Activated CD8-positive, alpha-beta memory T cell treated with anti-CD3 and anti-CD28 coated beads, Interleukin-2, amount 50 U/mL, for 1 hour (primary cell): ENCODE measurements around the gene DEAF1.

Experiments
- DNase-seq: peaks from one replicate; pipeline ENCODE4 v3.0.0-alpha.2; 2020; ENCODE audit errors: extremely low read depth

The DEAF1 gene

GRCh38 chr11:623999-624704 lies 70.9 kb downstream of the DEAF1 start:
- no peak for DNase-seq

GRCh38 chr11:623349-623869 lies 71.6 kb downstream of the DEAF1 start:
- no peak for DNase-seq

GRCh38 chr11:621838-622237 lies 73.2 kb downstream of the DEAF1 start:
- no peak for DNase-seq

GRCh38 chr11:620935-621814 lies 73.8 kb downstream of the DEAF1 start:
- DNase-seq = no peak

- DNase-seq = no peak
Measured at GRCh38 chr11:620201-620600, 74.8 kb downstream of the DEAF1 start.

GRCh38 chr11:619628-620050 lies 75.4 kb downstream of the DEAF1 start:
- DNase-seq = no peak

- no peak for DNase-seq
Measured at GRCh38 chr11:618856-619627, 76.0 kb downstream of the DEAF1 start.

GRCh38 chr11:617912-618682 lies 76.9 kb downstream of the DEAF1 start:
- no peak for DNase-seq

- no peak for DNase-seq
Measured at GRCh38 chr11:617199-617911, 77.7 kb downstream of the DEAF1 start.

GRCh38 chr11:616320-617198 lies 78.5 kb downstream of the DEAF1 start:
- no peak for DNase-seq

GRCh38 chr11:615504-616319 lies 79.3 kb downstream of the DEAF1 start, which contains the start of gene IRF7:
Gene IRF7, minus strand, starts transcription at chr11:615950. Its CDS starts 586 bp downstream, at chr11:615364.
- peak; percentile 62 for DNase-seq

GRCh38 chr11:614623-615503 lies 80.2 kb downstream of the DEAF1 start:
- no peak for DNase-seq

- no peak for DNase-seq
Measured at GRCh38 chr11:614021-614622, 80.9 kb downstream of the DEAF1 start.

GRCh38 chr11:613369-613968 lies 81.6 kb downstream of the DEAF1 start:
- DNase-seq = peak; percentile 91

GRCh38 chr11:612961-613300 lies 82.1 kb downstream of the DEAF1 start:
- no peak for DNase-seq

GRCh38 chr11:612201-612960 lies 82.6 kb downstream of the DEAF1 start:
- DNase-seq = no peak
